Right lobe of liver (tissue), 6 donors: ENCODE data around the gene ZNF79. TPM values are rescaled to one million over a fixed set of nuclear protein-coding genes. Genes with fewer than 3 reads are reported as not detected.
"Not testable (repeated sequence)": the region's sequence is repeated elsewhere in the genome, so short reads cannot be mapped to it uniquely, and the experiment has no call there.

Experiments used
- ATAC-seq, 4 donors: fragments of 200-7000 bp; cut with Tn5 transposase; one replicate each; pipeline ENCODE4 v1.9.1; 2020; ENCODE audit warnings: mild to moderate bottlenecking in 4 of 4, moderate library complexity in 4 of 4
- DNase-seq, 3 donors: peaks; one replicate each; pipeline ENCODE4 v3.0.0-alpha.2; 2020
- H3K27ac ChIP-seq, 3 donors: fragments of 200-600 bp; one replicate each; pipeline ENCODE4 v1.8.0; 2022
- H3K27me3 ChIP-seq, 2 donors: fragments of 200-600 bp; one replicate each; pipeline ENCODE4 v1.8.0; 2022
- H3K36me3 ChIP-seq, 4 donors: fragments of 200-600 bp; sonication (generic) in 1 of 4; one replicate each; pipeline versions ENCODE4 v1.5.1 to v1.8.0; 2017 to 2022; ENCODE audit warnings: control low read depth in 1 of 4
- H3K4me1 ChIP-seq, 4 donors: fragments of 200-600 bp; sonication (generic) in 1 of 4; one replicate each; pipeline versions ENCODE4 v1.5.1 to v1.8.0; 2017 to 2022; ENCODE audit warnings: control low read depth in 1 of 4
- H3K4me3 ChIP-seq, 3 donors: fragments of 200-600 bp; one replicate each; pipeline ENCODE4 v1.8.0; 2022
- H3K9me3 ChIP-seq, 4 donors: fragments of 200-600 bp; sonication (generic) in 1 of 4; one replicate each; pipeline versions ENCODE4 v1.5.1 to v1.8.0; 2017 to 2022; ENCODE audit warnings: control low read depth in 1 of 4
- POLR2A ChIP-seq: fragments of 450-650 bp; IDR thresholded peaks from one replicate; pipeline ENCODE4 v1.6.1; 2017; ENCODE audit warnings: antibody characterized with exemption, mild to moderate bottlenecking
- WGBS: methylation state at CpG from one replicate; pipeline ENCODE4 v1.1.6; 2018; ENCODE audit warnings: low coverage, low lambda C conversion rate; ENCODE audit not compliant: insufficient coverage; ENCODE audit errors: missing lambda C conversion rate; 5-methylcytosine and 5-hydroxymethylcytosine counted together
- intact Hi-C, 2 donors: fragments of 100-400 bp; cut with DNase I; formaldehyde crosslinking; loops; one replicate each; pipeline versions ENCODE4 v1.11.2 to v1.14.1; 2022
- total RNA-seq, 6 experiments: library from RNA; depleted of rRNA in 2 of 6; stranded (reverse); fragments of >200 nt in 2 of 6; fragmentation: NEBNext Ultra II Directional in 3 of 6; extraction: Animal tissue kit (Norgen Biotek cat#: 25700) in 3 of 6; gene quantifications; one replicate each; pipeline versions ENCODE4 v1.1.0 to v1.2.4, GENCODE V29; 2016 to 2023
- TF ChIP-seq, protein P1 (sequence below), 4 donors: fragments of 200-600 bp in 3 of 4; fragments of 450-650 bp in 1 of 4; IDR thresholded peaks; one replicate each; pipeline versions ENCODE4 v1.5.1 to v1.8.0; 2016 to 2022; ENCODE audit warnings: antibody characterized with exemption in 4 of 4, mild to moderate bottlenecking in 2 of 4
- donor health status: DM: no; HTN: yes; CAD: no.
- donor health status: DM: no; HTN: no; CAD: no.
- donor health status: DM: no; HTN: no; CAD: no.
- donor health status: DM: no; HTN: yes; CAD: no.
- donor health status: DM: no; HTN: yes; CAD: no.

The ZNF79 gene
- total RNA-seq, 6 experiments from 2014 or later: 2.5 to 4.6 (median 3.5) TPM

DNA sequence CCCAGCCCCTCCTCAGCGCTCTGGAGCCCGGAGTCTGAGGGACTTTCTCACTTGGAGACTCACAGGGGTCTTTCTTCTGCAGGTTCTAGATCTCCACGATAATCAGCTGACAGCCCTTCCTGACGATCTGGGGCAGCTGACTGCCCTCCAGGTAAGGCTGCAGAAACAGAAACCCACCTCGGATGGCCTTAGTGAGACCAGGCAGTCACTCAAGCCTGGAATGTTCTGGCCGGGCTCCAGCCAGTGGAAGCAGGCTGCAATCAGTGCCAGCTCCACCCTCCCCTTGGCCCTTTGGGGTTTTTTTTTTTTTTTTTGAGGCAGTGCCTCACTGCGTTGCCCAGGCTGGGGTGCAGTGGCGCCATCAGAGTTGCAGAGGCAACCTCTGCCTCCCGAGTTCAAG is 34.7 kb downstream of the ZNF79 start:
- Histone ChIP-seq H3K27ac (no peak overlapping the region), H3K27me3 (no peaks in the 10 kb centered on the region), H3K36me3 (peaks cover 0 to 45% (median 26%) of the 10 kb centered on the region in 4 donors), H3K9me3 (no peaks in the 10 kb centered on the region), H3K4me3 (no peak overlapping the region), H3K4me1 (peaks cover 0 to 6% (median 0%) of the 10 kb centered on the region in 4 donors)
- ATAC-seq: no peak
- DNase-seq: no peak
- intact Hi-C loops: no loop called here
- no peak for TF ChIP-seq POLR2A
- TF ChIP-seq, protein P1, sequence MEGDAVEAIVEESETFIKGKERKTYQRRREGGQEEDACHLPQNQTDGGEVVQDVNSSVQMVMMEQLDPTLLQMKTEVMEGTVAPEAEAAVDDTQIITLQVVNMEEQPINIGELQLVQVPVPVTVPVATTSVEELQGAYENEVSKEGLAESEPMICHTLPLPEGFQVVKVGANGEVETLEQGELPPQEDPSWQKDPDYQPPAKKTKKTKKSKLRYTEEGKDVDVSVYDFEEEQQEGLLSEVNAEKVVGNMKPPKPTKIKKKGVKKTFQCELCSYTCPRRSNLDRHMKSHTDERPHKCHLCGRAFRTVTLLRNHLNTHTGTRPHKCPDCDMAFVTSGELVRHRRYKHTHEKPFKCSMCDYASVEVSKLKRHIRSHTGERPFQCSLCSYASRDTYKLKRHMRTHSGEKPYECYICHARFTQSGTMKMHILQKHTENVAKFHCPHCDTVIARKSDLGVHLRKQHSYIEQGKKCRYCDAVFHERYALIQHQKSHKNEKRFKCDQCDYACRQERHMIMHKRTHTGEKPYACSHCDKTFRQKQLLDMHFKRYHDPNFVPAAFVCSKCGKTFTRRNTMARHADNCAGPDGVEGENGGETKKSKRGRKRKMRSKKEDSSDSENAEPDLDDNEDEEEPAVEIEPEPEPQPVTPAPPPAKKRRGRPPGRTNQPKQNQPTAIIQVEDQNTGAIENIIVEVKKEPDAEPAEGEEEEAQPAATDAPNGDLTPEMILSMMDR (IDR thresholded peaks at IDR 0.05): no peak
- WGBS: 68% methylated on average over 3 of the region's 9 CpGs

GRCh38 chr9:127463382-127463781 is 39.2 kb downstream of the ZNF79 start:
- intact Hi-C loops: no loop called here
- no peaks in the 10 kb centered on the region for H3K27me3 ChIP-seq
- no peaks in the 10 kb centered on the region for H3K9me3 ChIP-seq
- WGBS: 90% methylated on average over 3 of the region's 3 CpGs
- no peak for TF ChIP-seq POLR2A
- no peak overlapping the region for H3K4me3 ChIP-seq
- H3K36me3 ChIP-seq: peaks cover 0 to 61% (median 24%) of the 10 kb centered on the region in 4 donors
- DNase-seq (no peak), ATAC-seq (no peak)
- no peaks in the 10 kb centered on the region for H3K4me1 ChIP-seq
- no peak overlapping the region for H3K27ac ChIP-seq

DNA sequence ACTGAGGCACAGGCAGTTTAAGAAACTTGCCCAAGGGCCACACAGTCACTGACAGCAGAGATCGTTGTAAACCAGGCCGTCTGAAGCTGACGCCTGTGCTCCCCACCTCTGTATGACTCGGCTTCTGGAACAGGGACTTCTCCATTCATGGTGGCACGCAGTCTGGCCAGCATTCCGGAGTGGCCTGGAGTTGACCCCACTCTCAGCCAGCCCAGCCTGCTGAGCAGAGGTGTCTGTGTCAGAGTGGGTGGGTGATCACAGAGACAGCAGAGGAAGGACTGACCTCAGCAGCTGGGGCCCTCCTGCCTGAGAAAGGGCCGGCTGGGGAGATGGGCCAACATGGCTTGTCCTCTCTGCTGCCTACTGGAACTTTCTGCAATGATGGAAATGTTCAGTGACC is 39.7 kb downstream of the ZNF79 start:
- ATAC-seq (no peak), DNase-seq (no peak)
- H3K27ac ChIP-seq: no peak overlapping the region
- H3K4me1 ChIP-seq: no peaks in the 10 kb centered on the region
- H3K27me3 ChIP-seq: no peaks in the 10 kb centered on the region
- no peak overlapping the region for H3K4me3 ChIP-seq
- H3K9me3 ChIP-seq: no peaks in the 10 kb centered on the region
- no CpG with 5 or more reads among the region's 7 CpGs for WGBS
- H3K36me3 ChIP-seq: peaks cover 0 to 61% (median 21%) of the 10 kb centered on the region in 4 donors
- no peak for TF ChIP-seq POLR2A
- TF ChIP-seq, protein P1 (IDR thresholded peaks at IDR 0.05): no peak
- intact Hi-C loops: no loop called here

DNA sequence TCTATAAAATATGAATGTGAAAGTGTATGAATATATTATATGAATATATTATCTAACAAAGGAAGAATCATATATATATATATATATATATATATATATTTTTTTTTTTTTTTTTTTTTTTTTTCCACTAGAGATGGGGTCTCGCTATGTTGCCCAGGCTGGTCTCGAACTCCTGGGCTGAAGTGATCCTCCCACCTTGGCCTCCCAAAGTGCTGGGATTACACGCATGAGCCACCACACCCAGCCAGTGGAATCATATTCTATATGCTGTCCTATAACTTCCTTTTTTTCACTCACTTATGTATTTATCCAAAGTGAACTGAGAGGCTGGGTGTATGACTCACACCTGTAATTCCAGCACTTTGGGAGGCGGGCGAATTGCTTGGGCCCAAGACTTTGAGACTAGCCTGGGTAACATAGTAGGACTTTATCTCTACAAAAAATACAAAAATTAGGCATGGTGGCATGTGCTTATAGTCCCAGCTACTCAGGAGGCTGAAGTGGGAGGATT is 42.3 kb downstream of the ZNF79 start:
- 96% methylated on average over 5 of the region's 5 CpGs for WGBS
- H3K27ac ChIP-seq, H3K4me3 ChIP-seq, H3K27me3 ChIP-seq, intact Hi-C loops, H3K9me3 ChIP-seq, DNase-seq, ATAC-seq, H3K4me1 ChIP-seq: not testable (repeated sequence)
- peaks cover 0 to 45% (median 10%) of the 10 kb centered on the region in 4 donors for H3K36me3 ChIP-seq

- H3K4me3 ChIP-seq: no peak overlapping the region
- H3K9me3 ChIP-seq: no peaks in the 10 kb centered on the region
- DNase-seq (no peak), ATAC-seq (no peak)
- H3K4me1 ChIP-seq: no peaks in the 10 kb centered on the region
- no peaks in the 10 kb centered on the region for H3K27me3 ChIP-seq
- 56% methylated on average over 1 of the region's 14 CpGs for WGBS
- peaks cover 0 to 33% (median 5%) of the 10 kb centered on the region in 4 donors for H3K36me3 ChIP-seq
- intact Hi-C loops: no loop called here
- no peak overlapping the region for H3K27ac ChIP-seq
- TF ChIP-seq, protein P1 (IDR thresholded peaks at IDR 0.05): no peak
- TF ChIP-seq POLR2A: no peak
Measured at GRCh38 chr9:127467621-127468020, 43.4 kb downstream of the ZNF79 start.

DNA sequence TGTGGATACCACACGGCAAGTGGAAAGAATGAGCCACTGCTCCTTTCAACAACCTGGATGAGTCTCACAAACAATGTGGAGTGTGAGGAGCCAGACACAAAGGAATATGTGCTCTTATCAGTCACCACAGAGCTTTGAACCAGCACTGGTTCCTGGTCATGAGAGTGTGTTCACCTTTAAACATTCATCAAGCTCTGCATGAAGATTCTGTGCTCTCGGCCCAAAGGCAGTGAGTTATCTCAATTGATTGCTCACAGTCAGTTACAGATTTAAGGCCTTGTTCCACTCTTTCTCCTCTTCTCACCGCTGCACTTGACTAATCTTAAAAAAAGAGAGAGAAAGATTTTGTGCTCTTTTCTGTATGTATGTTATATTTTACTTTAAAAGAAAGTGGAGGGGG is 46.5 kb downstream of the ZNF79 start:
- intact Hi-C loops: no loop called here
- 88% methylated on average over 3 of the region's 3 CpGs for WGBS
- ATAC-seq: no peak
- Histone ChIP-seq H3K27ac (no peak overlapping the region), H3K9me3 (no peaks in the 10 kb centered on the region), H3K36me3 (peaks cover 0 to 20% (median 0%) of the 10 kb centered on the region in 4 donors), H3K27me3 (no peaks in the 10 kb centered on the region), H3K4me1 (no peaks in the 10 kb centered on the region), H3K4me3 (no peak overlapping the region)
- no peak for DNase-seq
- TF ChIP-seq POLR2A: no peak
- TF ChIP-seq, protein P1 (IDR thresholded peaks at IDR 0.05): no peak
